Measurements from ENCODE around the gene NAALADL2.
"Not testable (repeated sequence)": the region's sequence is repeated elsewhere in the genome, so short reads cannot be mapped to it uniquely, and the experiment has no call there.

Gene NAALADL2

GRCh38 chr3:175822766-175823491 is 963.8 kb downstream of the NAALADL2 start:
- not testable (repeated sequence) for DNase-seq

DNA sequence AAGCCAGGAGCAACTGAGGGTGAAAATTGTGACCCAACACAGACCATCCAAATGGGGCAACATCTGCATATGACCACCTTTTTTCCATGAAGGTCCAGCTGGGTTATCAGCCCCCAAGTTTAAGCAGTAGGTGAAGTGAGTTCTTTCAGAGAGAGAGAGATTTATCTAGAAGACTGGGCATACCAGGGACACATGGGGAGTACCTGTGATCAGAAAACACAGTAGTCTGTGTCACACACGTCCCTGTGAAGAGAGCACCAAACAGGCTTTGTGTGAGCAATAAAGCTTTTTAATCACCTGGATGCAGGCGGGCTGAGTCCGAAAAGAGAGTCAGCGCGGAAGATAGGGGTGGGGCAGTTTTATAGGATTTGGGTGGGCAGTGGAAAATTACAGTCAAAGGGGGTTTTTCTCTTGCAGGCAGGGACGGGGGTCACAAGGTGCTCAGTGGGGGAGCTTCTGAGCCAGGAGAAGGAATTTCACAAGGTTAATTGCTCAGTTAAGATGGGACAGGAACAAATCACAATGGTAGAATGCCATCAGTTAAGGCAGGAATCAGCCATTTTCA is 966.0 kb downstream of the NAALADL2 start:
- DNase-seq = not testable (repeated sequence)

DNA sequence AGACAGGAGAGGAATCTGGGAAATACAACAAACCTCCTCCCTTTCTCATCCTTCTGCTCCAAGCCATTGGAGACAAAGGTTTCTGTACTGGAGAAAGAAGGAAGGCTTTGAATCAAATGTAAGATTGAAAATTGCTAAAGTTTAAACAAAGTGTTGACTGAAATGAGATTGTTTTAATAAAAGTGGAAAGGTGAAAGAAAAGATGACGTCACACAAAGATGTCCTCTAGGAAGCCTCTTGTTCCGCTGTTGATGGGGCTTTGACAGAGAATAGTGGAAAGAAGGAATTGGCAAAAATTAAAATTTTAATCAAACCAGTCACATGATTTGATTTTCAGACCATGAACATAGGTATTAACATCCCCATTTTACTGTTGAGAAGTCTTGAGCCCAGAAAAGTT is 967.6 kb downstream of the NAALADL2 start:
- no peak for DNase-seq

DNA sequence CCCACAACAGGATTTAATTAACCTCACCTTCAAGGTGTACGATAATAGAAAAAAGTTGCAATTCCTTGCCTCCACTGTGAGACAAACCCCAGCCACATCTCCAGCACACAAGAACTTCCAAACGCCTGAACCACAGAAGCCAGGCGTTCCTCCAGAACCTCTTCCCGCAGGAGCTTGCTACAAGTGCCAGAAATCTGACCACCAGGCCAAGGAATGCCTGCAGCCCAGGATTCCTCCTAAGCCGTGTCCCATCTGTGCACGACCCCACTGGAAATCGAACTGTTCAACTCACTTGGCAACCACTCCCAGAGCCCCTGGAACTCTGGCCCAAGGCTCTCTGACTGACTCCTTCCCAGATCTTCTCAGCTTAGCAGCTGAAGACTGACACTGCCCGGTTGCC is 970.7 kb downstream of the NAALADL2 start:
- DNase-seq = not testable (repeated sequence)

DNA sequence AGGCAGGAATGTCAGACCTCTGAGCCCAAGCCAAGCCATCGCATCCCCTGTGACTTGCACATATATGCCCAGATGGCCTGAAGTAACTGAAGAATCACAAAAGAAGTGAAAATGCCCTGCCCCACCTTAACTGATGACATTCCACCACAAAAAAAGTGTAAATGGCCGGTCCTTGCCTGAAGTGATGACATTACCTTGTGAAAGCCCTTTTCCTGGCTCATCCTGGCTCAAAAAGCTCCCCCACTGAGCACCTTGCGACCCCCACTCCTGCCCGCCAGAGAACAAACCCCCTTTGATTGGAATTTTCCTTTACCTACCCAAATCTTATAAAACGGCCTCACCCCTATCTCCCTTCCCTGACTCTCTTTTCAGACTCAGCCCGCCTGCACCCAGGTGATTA is 976.6 kb downstream of the NAALADL2 start:
- not testable (repeated sequence) for DNase-seq

- DNase-seq = no peak
These were observed 977.5 kb downstream of the NAALADL2 start for GRCh38 chr3:175836617-175837016.

- DNase-seq = no peak
These were observed 978.8 kb downstream of the NAALADL2 start for GRCh38 chr3:175837962-175838361.

GRCh38 chr3:175839366-175840005 is 980.4 kb downstream of the NAALADL2 start:
- no peak for DNase-seq

- no peak for DNase-seq
These were observed 992.4 kb downstream of the NAALADL2 start for GRCh38 chr3:175851541-175851940.

GRCh38 chr3:175852560-175852959 is 993.4 kb downstream of the NAALADL2 start:
- no peak for DNase-seq

DNA sequence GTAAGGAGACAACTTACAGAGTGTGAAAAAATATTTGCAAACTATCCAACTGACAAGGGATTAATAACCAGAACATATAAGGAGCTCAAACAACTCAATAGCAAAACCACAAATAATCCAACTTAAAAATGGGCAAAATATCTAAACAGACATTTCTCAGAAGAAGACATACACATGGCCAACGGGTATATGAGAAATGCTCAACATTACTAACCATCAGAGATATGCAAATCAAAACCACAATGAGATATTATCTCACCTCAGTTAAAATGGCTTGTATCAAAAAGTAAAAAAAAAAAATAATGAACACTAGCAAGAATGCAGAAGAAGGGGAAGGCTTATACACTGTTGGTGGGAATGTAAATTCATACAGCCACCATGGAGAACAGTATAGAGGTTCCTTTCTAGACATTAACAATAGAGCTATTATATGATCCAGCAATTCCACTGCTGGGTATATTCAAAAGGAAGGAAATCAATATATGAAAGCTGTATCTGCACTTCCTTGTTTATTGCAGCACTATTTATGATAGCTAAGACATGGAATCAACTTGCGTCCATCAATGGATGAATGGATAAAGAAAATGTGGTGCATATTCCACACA is 998.6 kb downstream of the NAALADL2 start:
- no peak for DNase-seq

Data from NCI-H226 (cell line).